HS-27A (cell line): ENCODE results near the gene NAV2.

Source experiments
- DNase-seq: peaks from one replicate; pipeline ENCODE4 v3.0.0-alpha.2; 2012; ENCODE audit warnings: low read depth, missing footprints

Gene NAV2

GRCh38 chr11:19774817-19775580 is 62.4 kb downstream of the NAV2 start:
- no peak for DNase-seq

DNA sequence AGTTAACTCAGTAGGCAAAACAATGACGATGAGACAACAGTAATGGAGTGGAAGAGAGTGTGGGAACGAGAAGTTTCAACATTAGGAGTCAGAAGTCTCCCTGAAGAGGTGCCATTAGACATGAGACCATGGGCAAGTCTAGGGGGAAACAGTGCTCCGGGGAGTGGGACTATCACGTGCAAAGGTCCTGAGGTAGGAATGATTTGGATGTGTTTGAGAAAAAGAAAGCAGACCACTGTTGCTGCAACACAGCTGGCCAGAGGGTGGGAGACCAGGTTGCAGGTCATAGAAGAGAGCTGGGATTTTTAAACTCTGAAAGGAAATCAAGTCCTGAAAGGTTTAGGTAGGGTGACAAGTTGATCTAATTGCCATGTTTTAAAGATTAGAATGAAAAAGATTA is 63.0 kb downstream of the NAV2 start:
- no peak for DNase-seq

- DNase-seq, result no peak
Observed at GRCh38 chr11:19777039-19777376, 64.4 kb downstream of the NAV2 start.

DNA sequence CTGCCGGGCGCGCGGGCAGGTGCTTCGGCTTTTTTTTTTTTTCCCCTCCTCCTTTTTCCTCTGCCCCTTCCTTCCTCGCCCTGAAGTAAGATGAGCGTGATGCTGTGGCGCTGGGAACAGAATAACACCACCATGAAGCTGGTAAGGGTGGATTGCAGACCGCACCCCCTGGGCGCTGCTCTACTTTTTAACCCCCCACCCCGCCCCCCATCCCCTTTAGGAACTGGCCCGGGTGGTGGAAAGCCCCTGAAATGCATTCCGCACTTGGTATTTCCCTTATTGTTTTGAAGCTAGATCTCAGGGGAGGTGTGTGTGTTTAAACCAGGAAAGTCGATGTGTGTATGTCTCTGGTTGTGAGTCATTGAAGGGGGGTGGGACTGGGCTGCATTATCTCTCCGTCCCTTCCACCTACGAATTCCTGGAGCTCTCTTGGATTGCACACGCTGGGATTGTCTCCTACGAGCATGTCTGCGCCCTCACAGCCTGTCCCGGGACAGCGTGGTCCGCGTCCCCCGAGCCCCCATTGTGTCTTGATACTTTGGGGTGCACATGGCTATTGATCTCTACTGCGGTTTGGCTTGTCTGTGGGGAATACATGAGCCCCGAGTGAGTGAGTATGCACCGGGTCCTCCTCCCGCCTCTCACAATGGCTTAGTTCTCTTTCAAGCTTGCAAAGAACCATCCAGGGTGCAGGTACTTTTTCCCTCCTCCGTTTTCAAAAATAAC is 64.9 kb downstream of the NAV2 start:
- DNase-seq, result no peak

DNA sequence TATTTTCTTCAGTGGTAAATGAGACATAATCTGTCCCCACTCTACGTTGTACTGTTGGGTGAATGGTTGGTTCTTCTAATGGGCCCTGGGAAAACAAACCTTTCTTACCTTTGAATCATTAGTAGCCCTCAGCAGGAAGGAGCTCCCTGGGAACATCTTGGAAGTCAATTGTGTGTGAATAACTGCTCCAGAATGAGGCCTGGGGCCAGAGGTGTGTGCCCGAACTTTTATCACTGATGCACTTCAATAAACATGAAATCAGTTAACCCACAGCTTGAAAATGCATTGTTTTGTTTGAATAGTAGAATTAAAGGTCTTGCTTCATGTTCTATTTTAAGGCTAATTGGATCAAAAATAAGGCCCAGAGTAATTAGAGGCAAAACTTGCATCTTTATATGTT is 67.1 kb downstream of the NAV2 start:
- DNase-seq, result no peak

- no peak for DNase-seq
Observed at GRCh38 chr11:19781351-19781750, 68.7 kb downstream of the NAV2 start.

GRCh38 chr11:19785265-19785664 is 72.6 kb downstream of the NAV2 start:
- no peak for DNase-seq

- no peak for DNase-seq
Observed at GRCh38 chr11:19786644-19787043, 74.0 kb downstream of the NAV2 start.

- no peak for DNase-seq
Observed at GRCh38 chr11:19788435-19788834, 75.8 kb downstream of the NAV2 start.

- no peak for DNase-seq
Observed at GRCh38 chr11:19789245-19789644, 76.6 kb downstream of the NAV2 start.

DNA sequence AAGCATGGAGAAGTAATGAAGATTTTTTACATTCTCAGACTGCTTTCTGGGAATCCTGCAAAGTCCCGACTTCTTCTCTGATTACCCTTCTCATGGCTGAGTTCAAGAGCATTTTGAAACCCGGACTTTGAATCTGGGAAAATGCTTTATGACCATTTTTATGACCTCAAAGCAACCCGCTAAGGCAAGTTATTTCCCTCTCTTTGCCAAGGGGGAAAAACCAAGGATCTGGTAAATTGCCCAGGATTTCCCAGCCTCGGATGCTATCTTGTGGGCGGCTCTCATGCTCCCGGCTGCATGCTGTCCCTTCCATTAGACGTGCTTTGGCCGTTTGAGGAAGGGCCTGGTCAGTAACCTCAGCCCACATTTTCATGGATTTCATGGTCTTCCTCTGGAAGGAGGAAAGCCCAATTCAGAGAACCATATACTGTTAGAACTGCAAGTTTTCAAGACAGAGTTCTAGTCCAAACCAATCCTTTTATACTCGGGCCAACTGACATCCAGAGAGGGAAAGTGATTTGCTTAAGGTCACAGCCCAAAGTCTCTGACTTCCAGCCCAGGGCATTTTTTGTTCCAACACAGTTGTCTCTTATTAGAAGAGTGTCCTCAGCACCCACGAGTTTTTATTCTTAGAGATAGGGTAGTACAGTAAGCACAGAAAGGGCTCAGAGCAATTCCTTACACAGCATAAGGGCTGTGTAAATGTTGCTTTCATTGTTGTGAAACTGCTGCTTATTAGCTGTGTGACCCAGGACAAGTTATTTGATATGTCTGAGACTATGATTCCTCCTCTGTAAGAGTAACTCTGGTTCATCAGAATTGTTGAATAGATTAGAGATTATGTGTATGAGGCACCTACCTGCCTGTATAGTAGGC is 77.4 kb downstream of the NAV2 start:
- DNase-seq, result no peak

DNA sequence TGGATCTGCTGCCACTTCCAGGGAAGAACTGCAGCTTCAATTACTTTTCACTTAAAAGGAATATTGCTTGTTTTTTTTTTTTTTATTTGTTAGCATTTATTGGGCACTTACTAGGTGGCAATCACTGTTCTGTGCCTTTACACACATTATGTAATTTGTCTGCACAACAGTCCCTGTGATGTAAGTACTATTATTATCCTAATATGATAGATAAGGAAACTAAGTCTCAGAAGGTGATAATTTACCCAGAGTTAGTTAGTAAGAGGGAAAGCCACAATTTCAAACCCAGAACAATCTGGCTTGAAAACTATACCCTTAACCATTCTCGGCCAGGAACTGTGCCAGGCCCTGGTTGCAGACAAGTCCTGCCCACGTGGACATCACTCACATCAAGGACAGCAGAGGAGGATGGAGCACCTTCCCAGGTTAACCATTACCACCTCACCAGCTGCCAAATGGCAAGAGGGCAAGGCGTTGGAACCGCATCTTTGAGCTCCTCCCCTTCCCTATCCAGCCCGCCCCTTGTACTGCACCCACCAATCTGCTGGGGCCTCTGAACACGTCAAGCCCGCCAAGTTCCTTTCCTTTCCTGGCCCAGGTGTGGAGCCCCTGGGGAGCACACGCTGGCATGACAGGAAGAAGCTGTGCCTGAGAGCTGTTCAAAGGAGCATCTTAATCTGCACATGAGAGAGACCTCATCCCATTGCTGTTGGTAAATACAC is 78.4 kb downstream of the NAV2 start:
- no peak for DNase-seq

DNA sequence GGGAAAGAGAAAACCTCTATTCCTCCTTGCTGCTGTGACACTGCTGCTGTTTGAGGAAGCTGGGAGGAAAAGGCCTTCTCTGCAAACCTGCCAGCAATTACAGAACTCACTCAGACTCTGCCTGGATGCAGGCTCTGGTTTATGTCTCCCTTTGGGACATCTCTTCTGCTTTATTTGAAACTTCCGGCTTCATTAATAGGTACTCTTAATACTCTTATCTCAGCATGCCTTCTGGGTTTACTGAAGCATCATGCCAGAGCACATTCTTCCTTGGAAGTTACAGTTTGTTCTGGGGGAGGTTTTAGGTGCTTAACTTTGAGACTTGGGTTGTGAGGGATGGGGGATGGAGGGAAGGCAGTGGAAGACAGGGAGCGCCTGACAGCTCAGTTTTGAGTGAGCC is 79.9 kb downstream of the NAV2 start:
- no peak for DNase-seq

- DNase-seq, result no peak
Observed at GRCh38 chr11:19793326-19793725, 80.7 kb downstream of the NAV2 start.

- DNase-seq, result no peak
Observed at GRCh38 chr11:19794161-19794560, 81.5 kb downstream of the NAV2 start.

DNA sequence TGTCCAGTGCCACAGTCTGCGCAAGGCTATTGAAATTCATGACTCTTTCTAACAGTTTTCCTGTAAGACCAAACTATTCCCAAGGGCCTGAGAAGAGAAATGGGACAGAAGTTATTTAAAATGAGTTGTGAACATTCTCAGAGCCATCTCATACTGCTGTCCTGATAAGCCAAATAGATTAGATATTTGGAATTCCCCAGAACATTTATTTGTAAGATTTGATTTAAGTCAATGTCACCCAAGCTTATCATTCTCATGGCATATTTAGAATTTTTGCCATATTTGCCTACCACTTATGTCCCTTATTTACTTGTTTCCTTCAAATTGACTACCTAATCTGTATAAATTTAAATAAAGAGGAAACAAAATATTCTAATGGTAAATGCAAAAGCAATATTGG is 82.4 kb downstream of the NAV2 start:
- DNase-seq, result no peak

GRCh38 chr11:19800162-19800561 is 87.5 kb downstream of the NAV2 start:
- DNase-seq, result no peak

DNA sequence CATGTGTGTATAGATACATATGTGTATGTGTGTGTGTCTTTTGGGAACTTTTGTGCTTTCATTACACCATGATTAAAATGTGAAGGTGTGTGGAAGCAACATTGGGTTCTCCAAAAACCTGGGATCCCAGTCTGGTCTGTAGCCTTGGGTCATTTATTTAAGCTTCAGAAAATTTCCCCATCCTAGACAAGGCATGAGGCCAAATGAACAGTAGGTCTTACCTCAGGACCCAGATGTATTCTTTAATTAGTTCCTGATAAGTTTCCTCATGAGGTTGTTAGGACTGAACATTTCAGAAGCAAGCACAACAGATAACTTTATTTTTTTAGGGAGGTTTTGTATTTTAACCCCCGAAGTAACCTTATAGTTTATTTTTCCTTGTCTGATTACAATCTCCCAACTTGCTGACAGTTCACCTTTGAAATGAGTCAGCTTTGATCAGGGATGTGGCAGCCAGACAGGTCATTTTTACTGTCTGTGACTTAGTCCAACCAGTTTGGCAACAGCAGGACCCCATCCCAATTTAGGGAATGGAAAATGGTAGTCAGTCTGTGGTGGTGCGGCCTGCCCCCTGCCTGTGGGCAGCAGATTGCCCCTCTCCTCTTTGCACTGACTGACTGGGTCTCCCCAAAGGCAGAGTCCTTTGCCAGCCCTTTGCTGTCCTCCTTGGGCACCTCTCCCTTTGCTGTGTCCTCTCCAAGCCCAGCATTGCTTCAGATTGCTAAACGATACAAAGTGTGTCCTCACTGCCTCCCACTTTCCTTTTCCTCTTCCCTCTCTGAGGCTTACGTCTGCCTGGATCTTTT is 88.3 kb downstream of the NAV2 start:
- DNase-seq, result no peak

DNA sequence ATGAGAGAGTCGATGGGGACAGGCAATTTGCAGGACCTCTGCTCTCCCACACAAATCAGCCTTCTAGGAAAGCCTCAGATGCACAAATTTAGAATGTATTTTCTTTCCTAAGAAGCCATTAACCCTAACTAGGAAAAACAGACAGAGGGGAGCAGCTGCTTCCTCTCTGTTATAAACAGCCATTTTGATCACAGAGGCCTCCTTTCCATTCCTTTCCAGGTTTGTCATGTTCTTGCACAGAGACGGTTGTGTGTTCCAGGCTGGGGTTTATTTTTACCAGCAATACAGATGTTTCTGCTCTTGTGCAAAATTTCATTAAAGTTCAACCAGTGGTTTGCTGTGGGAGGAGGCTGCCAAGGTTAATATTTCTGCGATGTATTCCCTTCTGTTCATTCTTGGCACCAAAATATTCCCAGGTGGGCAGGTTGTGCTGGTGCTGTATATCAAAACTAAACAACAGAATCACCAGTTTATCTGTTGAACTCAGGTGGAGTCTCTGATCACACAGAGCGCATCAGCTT is 90.2 kb downstream of the NAV2 start:
- DNase-seq, result no peak

DNA sequence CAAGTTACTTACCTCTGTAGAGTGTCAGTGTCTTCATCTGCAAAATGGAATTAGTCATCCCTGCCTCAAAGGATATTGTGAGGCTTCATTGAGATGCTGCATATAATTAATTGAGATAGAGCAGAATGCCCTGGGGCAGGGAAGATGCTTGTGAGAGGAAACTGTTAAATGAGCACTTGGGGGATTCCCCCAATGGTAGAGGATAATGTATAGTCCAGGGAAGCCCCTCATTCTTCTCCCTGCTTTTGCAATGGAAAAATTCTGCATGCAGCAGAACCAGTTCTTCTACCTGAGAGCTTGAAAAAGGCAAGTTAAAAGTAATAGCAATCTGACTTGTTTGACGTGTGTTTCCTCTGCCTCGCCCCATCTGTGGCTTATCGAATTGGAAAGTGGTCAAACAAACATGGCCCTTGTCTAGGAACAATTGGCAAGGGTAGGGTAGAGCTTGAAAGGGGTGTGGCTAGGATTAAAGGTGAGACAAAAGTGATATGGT is 90.9 kb downstream of the NAV2 start:
- no peak for DNase-seq

- DNase-seq, result no peak
Observed at GRCh38 chr11:19805376-19805775, 92.7 kb downstream of the NAV2 start.
